Transverse colon (tissue), 4 donors: ENCODE measurements around the gene SLC5A2.

Experiments
- CTCF ChIP-seq, 5 experiments: fragments of 200-600 bp in 3 of 5; fragments of 450-650 bp in 2 of 5; sonication (generic) in 3 of 5; IDR thresholded peaks; 1 replicate in 2 of 5; 2 replicates in 3 of 5; pipeline ENCODE4 v1.5.1; 2016 to 2017; ENCODE audit warnings: antibody characterized with exemption in 5 of 5, inconsistent platforms in 3 of 5, mild to moderate bottlenecking in 2 of 5, moderate library complexity in 1 of 5
- EP300 ChIP-seq: sonication (generic); formaldehyde crosslinking; IDR thresholded peaks from one replicate; pipeline ENCODE4 v1.6.1; 2017; ENCODE audit warnings: antibody characterized with exemption, low read depth
- POLR2A ChIP-seq: fragments of 450-650 bp; IDR thresholded peaks from one replicate; pipeline ENCODE4 v1.6.1; 2016; ENCODE audit warnings: antibody characterized with exemption, mild to moderate bottlenecking, moderate library complexity
- POLR2AphosphoS5 ChIP-seq, 3 donors: sonication (generic); formaldehyde crosslinking; IDR thresholded peaks; one replicate each; pipeline ENCODE4 v1.6.1; 2016; ENCODE audit warnings: antibody characterized with exemption in 3 of 3

DNA sequence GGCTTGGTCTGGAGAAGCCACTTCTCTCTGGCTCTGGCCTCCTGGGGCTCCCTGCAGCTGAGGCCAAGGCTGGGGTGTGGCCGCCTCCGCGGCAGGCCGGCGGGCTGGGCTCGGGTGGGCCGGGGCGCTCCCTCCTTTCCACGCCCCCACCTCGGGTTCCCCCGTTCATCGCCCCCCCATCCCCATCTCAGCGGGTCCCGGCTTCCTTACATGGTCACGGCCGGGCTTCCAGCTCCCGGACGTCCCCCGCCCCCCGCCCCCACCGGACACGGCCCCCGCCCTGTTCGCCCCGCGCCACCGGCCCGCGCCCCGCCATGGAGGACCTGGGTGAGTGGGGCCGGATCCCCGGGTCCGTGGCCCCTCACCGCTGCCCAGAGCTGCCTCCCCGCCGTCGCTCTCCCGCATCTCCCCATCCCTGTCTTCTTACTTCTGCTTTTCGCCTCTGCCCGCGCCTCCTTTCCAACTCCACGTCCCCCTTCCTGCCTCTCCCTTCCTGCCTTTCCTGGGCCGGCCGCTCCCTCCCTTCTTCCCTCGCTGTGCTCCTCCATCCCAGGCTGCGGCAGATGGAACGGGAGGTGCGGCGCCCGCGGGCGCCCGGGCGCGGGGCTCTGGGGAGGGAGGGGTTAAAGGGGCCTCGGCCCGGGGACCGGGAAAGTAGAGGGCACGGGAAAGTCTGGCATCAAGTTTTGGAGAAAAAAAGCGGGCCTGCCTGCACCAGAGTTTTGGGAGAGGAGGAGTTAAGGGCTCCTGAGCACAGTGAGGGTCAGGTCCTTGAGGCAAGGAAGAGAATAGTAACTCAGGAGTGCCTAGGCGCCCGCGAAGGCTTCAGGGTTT, 10.8 kb upstream of the SLC5A2 start, which contains the start of gene TGFB1I1:
- TF ChIP-seq CTCF (IDR thresholded peaks at IDR 0.05) (no peak), EP300 (no peak), POLR2A (no peak), POLR2AphosphoS5 (IDR thresholded peaks at IDR 0.05) (peak in 2 of 3 donors; percentile 25 to 37)
